22Rv1 (cell line): ENCODE measurements around the gene CRKL.

Source experiments
- H3K27ac ChIP-seq: fragments of 450-650 bp; 2 replicates; pipeline ENCODE4 v1.5.1; 2017
- CTCF ChIP-seq: fragments of 450-650 bp; IDR thresholded peaks from 2 replicates; pipeline ENCODE4 v1.5.1; 2017; ENCODE audit warnings: mild to moderate bottlenecking
- ZFX ChIP-seq: fragments of 450-650 bp; IDR thresholded peaks from 2 replicates; pipeline ENCODE4 v1.6.1; 2017; ENCODE audit warnings: antibody characterized with exemption, borderline replicate concordance

CRKL gene

GRCh38 chr22:20975541-20976290 is 58.5 kb downstream of the CRKL start:
- no peak overlapping the region for H3K27ac ChIP-seq
- TF ChIP-seq CTCF (no peak), ZFX (no peak)

- TF ChIP-seq ZFX, result no peak
- TF ChIP-seq CTCF, result no peak
- H3K27ac ChIP-seq, result no peak overlapping the region
Measured at GRCh38 chr22:20976291-20976877, 59.2 kb downstream of the CRKL start.

- TF ChIP-seq ZFX (no peak), CTCF (no peak)
- H3K27ac ChIP-seq, result no peak overlapping the region
Measured at GRCh38 chr22:20977019-20977418, 59.8 kb downstream of the CRKL start.

GRCh38 chr22:20977516-20978170 is 60.4 kb downstream of the CRKL start:
- H3K27ac ChIP-seq, result no peak overlapping the region
- TF ChIP-seq ZFX, result no peak

- H3K27ac ChIP-seq, result peak overlapping the region; percentile 85; the same call in 1 of the 2 replicates
- no peak for TF ChIP-seq ZFX
Measured at GRCh38 chr22:20978419-20978818, 61.2 kb downstream of the CRKL start.

- peak overlapping the region; percentile 85 for H3K27ac ChIP-seq
Measured at GRCh38 chr22:20979243-20979809, 62.1 kb downstream of the CRKL start.

GRCh38 chr22:20979940-20980453 is 62.8 kb downstream of the CRKL start:
- TF ChIP-seq ZFX (no peak), CTCF (no peak)
- peak overlapping the region; percentile 85 for H3K27ac ChIP-seq

More at GRCh38 chr22:20979243-20979809, 62.1 kb downstream of the CRKL start:
- TF ChIP-seq ZFX, result no peak
- no peak for TF ChIP-seq CTCF

GRCh38 chr22:20980523-20980922 is 63.3 kb downstream of the CRKL start:
- H3K27ac ChIP-seq, result peak overlapping the region; percentile 85
- TF ChIP-seq CTCF (no peak), ZFX (no peak)
